GM18858 (cell line): ENCODE measurements around the gene GPR157.
"Not testable (repeated sequence)": the region's sequence is repeated elsewhere in the genome, so short reads cannot be mapped to it uniquely, and the experiment has no call there.

Experiments used
- ATAC-seq: cut with Tn5 transposase; IDR thresholded peaks from one replicate; pipeline ENCODE4 v1.9.1; 2021; ENCODE audit not compliant: unreplicated experiment

The GPR157 gene

GRCh38 chr1:9146156-9146555 is 17.3 kb upstream of the GPR157 start:
- ATAC-seq: no peak

GRCh38 chr1:9145714-9146113 is 16.8 kb upstream of the GPR157 start:
- ATAC-seq: no peak

GRCh38 chr1:9145021-9145668 is 16.2 kb upstream of the GPR157 start:
- ATAC-seq: no peak

GRCh38 chr1:9144494-9144893 is 15.6 kb upstream of the GPR157 start:
- ATAC-seq: not testable (repeated sequence)

GRCh38 chr1:9143250-9143649 is 14.3 kb upstream of the GPR157 start:
- ATAC-seq: no peak

- ATAC-seq: no peak
Observed at GRCh38 chr1:9139930-9140329, 11.0 kb upstream of the GPR157 start.

GRCh38 chr1:9136932-9137331 is 8.0 kb upstream of the GPR157 start:
- ATAC-seq: no peak

- no peak for ATAC-seq
Observed at GRCh38 chr1:9135073-9135836, 6.4 kb upstream of the GPR157 start.

- ATAC-seq: no peak
Observed at GRCh38 chr1:9133870-9134585, 5.1 kb upstream of the GPR157 start.

GRCh38 chr1:9129266-9130041 is 552 bp upstream of the GPR157 start:
- ATAC-seq: peak; percentile 39

GRCh38 chr1:9128166-9128519 is 759 bp downstream of the GPR157 start:
- no peak for ATAC-seq

GRCh38 chr1:9127395-9128165 is 1.3 kb downstream of the GPR157 start:
- no peak for ATAC-seq

GRCh38 chr1:9126511-9126910 is 2.4 kb downstream of the GPR157 start:
- ATAC-seq: no peak

- not testable (repeated sequence) for ATAC-seq
Observed at GRCh38 chr1:9125847-9126246, 3.1 kb downstream of the GPR157 start.

- ATAC-seq: no peak
Observed at GRCh38 chr1:9125325-9125724, 3.6 kb downstream of the GPR157 start.

GRCh38 chr1:9124389-9124788 is 4.5 kb downstream of the GPR157 start:
- not testable (repeated sequence) for ATAC-seq

GRCh38 chr1:9123665-9124064 is 5.2 kb downstream of the GPR157 start:
- not testable (repeated sequence) for ATAC-seq

- peak; percentile 79 for ATAC-seq
Observed at GRCh38 chr1:9121496-9122409, 7.1 kb downstream of the GPR157 start.

- no peak for ATAC-seq
Observed at GRCh38 chr1:9120312-9120958, 8.5 kb downstream of the GPR157 start.
